ENCODE results near the gene ZWILCH. TPM values are rescaled to one million over a fixed set of nuclear protein-coding genes. Genes with fewer than 3 reads are reported as not detected.

The ZWILCH gene
- total and polyA plus RNA-seq, 9 of the 15 experiments (the other 6 are each of a cell fraction or from before 2014, with no cell fraction given): 32.8 to 94.2 (median 52.1) TPM

GRCh38 chr15:66496951-66497501, 8.1 kb upstream of the ZWILCH start (continued):
- TF ChIP-seq ATF6 (CRISPR knock-in tag; IDR thresholded peaks at IDR 0.05): 0 out of 2 replicates have a peak, but pooled peaks have one; percentile 32
- TF ChIP-seq ZBTB40 (IDR thresholded peaks at IDR 0.05): no peak
- TF ChIP-seq ZBTB40 (CRISPR knock-in tag; IDR thresholded peaks at IDR 0.05): 0 out of 2 replicates have a peak, but pooled peaks have one; percentile 35
- no peak for TF ChIP-seq BCL6 (CRISPR knock-in tag; IDR thresholded peaks at IDR 0.05)
- 0 out of 2 replicates have a peak, but pooled peaks have one; percentile 39 for TF ChIP-seq CBFB (CRISPR knock-in tag; IDR thresholded peaks at IDR 0.05)
- TF ChIP-seq USF2 (CRISPR knock-in tag; IDR thresholded peaks at IDR 0.05): peak; percentile 40
- TF ChIP-seq YY1 (IDR thresholded peaks at IDR 0.05; ENCODE audit: borderline replicate concordance in 1 of 3, control insufficient read depth in 1 of 3, extremely low read depth in 1 of 3, insufficient read depth in 3 of 3, insufficient read length in 1 of 3, insufficient replicate concordance in 2 of 3, low read depth in 1 of 3, low read length in 2 of 3): peak in 1 of 3 experiments; percentile 17
- 0 out of 2 replicates have a peak, but pooled peaks have one; percentile 35 for TF ChIP-seq CREM (IDR thresholded peaks at IDR 0.05; ENCODE audit: low read depth)
- no peak for TF ChIP-seq ZNF740 (CRISPR knock-in tag; IDR thresholded peaks at IDR 0.05)
- no peak for TF ChIP-seq ZNF740 (tag; IDR thresholded peaks at IDR 0.05)
- TF ChIP-seq CCNT2 (IDR thresholded peaks at IDR 0.05; ENCODE audit: borderline replicate concordance, extremely low read depth, insufficient read length, low read depth, low read length): no peak
